ENCODE measurements around the gene YIF1B. TPM values are rescaled to one million over a fixed set of nuclear protein-coding genes. Genes with fewer than 3 reads are reported as not detected.
A peak's percentile ranks its signal among the peaks of the same experiment; 100 is the strongest.
"Not testable (repeated sequence)": the region's sequence is repeated elsewhere in the genome, so short reads cannot be mapped to it uniquely, and the experiment has no call there.

Gene YIF1B
- total RNA-seq, 1 donor from 2014 or later, result 41.8 TPM

- peak; percentile 66 for DNase-seq
Measured at GRCh38 chr19:38274739-38275138, 41.0 kb downstream of the YIF1B start.

GRCh38 chr19:38273499-38273898, 42.2 kb downstream of the YIF1B start:
- no peak for DNase-seq

GRCh38 chr19:38270587-38271167, 45.1 kb downstream of the YIF1B start:
- no peak for DNase-seq

- no peak for DNase-seq
Measured at GRCh38 chr19:38268539-38268938, 47.2 kb downstream of the YIF1B start.

- no peak for DNase-seq
Measured at GRCh38 chr19:38267761-38268483, 47.8 kb downstream of the YIF1B start.

- no peak for DNase-seq
Measured at GRCh38 chr19:38266981-38267597, 48.7 kb downstream of the YIF1B start.

- no peak for DNase-seq
Measured at GRCh38 chr19:38265921-38266429, 49.8 kb downstream of the YIF1B start.

- DNase-seq, result no peak
Measured at GRCh38 chr19:38265213-38265861, 50.4 kb downstream of the YIF1B start.

GRCh38 chr19:38264486-38265212, 51.1 kb downstream of the YIF1B start, which contains the start of gene SPINT2:
Gene SPINT2, plus strand, starts transcription at chr19:38264573. Its CDS starts 320 bp downstream, at chr19:38264893.
- peak; percentile 70 for DNase-seq

GRCh38 chr19:38263689-38264485, 51.9 kb downstream of the YIF1B start:
- peak; percentile 70 for DNase-seq

- DNase-seq, result no peak
Measured at GRCh38 chr19:38262585-38263268, 53.0 kb downstream of the YIF1B start.

- DNase-seq, result not testable (repeated sequence)
Measured at GRCh38 chr19:38261942-38262341, 53.8 kb downstream of the YIF1B start.

GRCh38 chr19:38255383-38256014, 60.2 kb downstream of the YIF1B start:
- no peak for DNase-seq

GRCh38 chr19:38253788-38254187, 62.0 kb downstream of the YIF1B start:
- no peak for DNase-seq

Small RNAs within 50 kb of the gene (small RNA-seq; reads per million reads assigned to genes)
- gene RF00019, result not detected

Other genes with a start within 250 kb of the YIF1B start
- 37.4 TPM for gene DPF1, start 91.7 kb downstream of the YIF1B start, total RNA-seq
- 0.78 TPM for gene PPP1R14A, start 59.6 kb downstream of the YIF1B start, total RNA-seq
- gene SPINT2, start 51.4 kb downstream of the YIF1B start, total RNA-seq, result 73.9 TPM
- not detected for gene C19orf33, start 11.7 kb downstream of the YIF1B start, total RNA-seq
- gene KCNK6, start 3.9 kb upstream of the YIF1B start, total RNA-seq, result 0.31 TPM
- 10.5 TPM for gene CATSPERG, start 19.9 kb upstream of the YIF1B start, total RNA-seq
- 102 TPM for gene PSMD8, start 58.6 kb upstream of the YIF1B start, total RNA-seq
- 0.62 TPM for gene GGN, start 72.1 kb upstream of the YIF1B start, total RNA-seq
- gene SPRED3, start 72.8 kb upstream of the YIF1B start, total RNA-seq, result 1.4 TPM
- gene FAM98C, start 87.1 kb upstream of the YIF1B start, total RNA-seq, result 8.0 TPM
- 0.16 TPM for gene RASGRP4, start 110.3 kb upstream of the YIF1B start, total RNA-seq
- gene RYR1, start 117.7 kb upstream of the YIF1B start, total RNA-seq, result 4.5 TPM